Keratinocyte (primary cell): ENCODE data around the gene EWSR1. TPM values are rescaled to one million over a fixed set of nuclear protein-coding genes. Genes with fewer than 3 reads are reported as not detected.
A peak's percentile ranks its signal among the peaks of the same experiment; 100 is the strongest.

Source experiments
- DNase-seq: peaks from one replicate; pipeline ENCODE4 v3.0.0-alpha.2; 2011; ENCODE audit warnings: low read depth, missing footprints, low spot score
- FAIRE-seq: peaks from 2 replicates; lab custom pipeline; 2011; peaks lifted over from hg19 to GRCh38; lab: Jason Lieb, UNC
- H2AFZ ChIP-seq: 2 replicates; pipeline ENCODE4 v1.6.0; 2012; ENCODE audit warnings: low read length, control low read depth, inconsistent platforms; ENCODE audit not compliant: control insufficient read depth
- H3K27ac ChIP-seq: 2 replicates; pipeline ENCODE4 v1.5.1; 2011; ENCODE audit warnings: low read length; ENCODE audit not compliant: control insufficient read depth, insufficient read depth
- H3K27me3 ChIP-seq: 3 replicates; pipeline ENCODE4 v1.6.0; 2011; ENCODE audit warnings: low read length; ENCODE audit not compliant: control insufficient read depth, insufficient read depth; ENCODE audit errors: extremely low read depth
- H3K36me3 ChIP-seq, 2 experiments: 2 replicates in 1 of 2; 3 replicates in 1 of 2; pipeline ENCODE4 v1.5.1; 2011; ENCODE audit warnings: low read length in 2 of 2, mild to moderate bottlenecking in 1 of 2; ENCODE audit not compliant: control insufficient read depth in 2 of 2, insufficient read depth in 2 of 2; ENCODE audit errors: extremely low read depth in 1 of 2
- H3K4me1 ChIP-seq: 3 replicates; pipeline ENCODE4 v1.5.1; 2011; ENCODE audit warnings: low read length; ENCODE audit not compliant: control insufficient read depth, insufficient read depth; ENCODE audit errors: extremely low read depth
- H3K4me2 ChIP-seq: 3 replicates; pipeline ENCODE4 v1.6.0; 2011; ENCODE audit warnings: low read depth, low read length; ENCODE audit not compliant: control insufficient read depth, insufficient read depth; ENCODE audit errors: extremely low read depth
- H3K4me3 ChIP-seq, 3 experiments: fragments of 200-600 bp in 1 of 3; sonication (generic) in 1 of 3; 2 replicates in 2 of 3; 3 replicates in 1 of 3; pipeline ENCODE4 v1.5.1; 2011 to 2016; ENCODE audit warnings: low read length in 3 of 3, mild to moderate bottlenecking in 3 of 3, control low read depth in 2 of 3, inconsistent platforms in 1 of 3, low read depth in 1 of 3, mixed read lengths in 1 of 3, mixed run types in 1 of 3, moderate library complexity in 1 of 3; ENCODE audit not compliant: control insufficient read depth in 2 of 3, insufficient read depth in 2 of 3; ENCODE audit errors: extremely low read depth in 1 of 3
- H3K79me2 ChIP-seq: 2 replicates; pipeline ENCODE4 v1.6.0; 2012; ENCODE audit warnings: low read length; ENCODE audit not compliant: control insufficient read depth, insufficient read depth
- H3K9ac ChIP-seq: 3 replicates; pipeline ENCODE4 v1.6.0; 2011; ENCODE audit warnings: low read length; ENCODE audit not compliant: control insufficient read depth, insufficient read depth; ENCODE audit errors: extremely low read depth
- H3K9me1 ChIP-seq: 3 replicates; pipeline ENCODE4 v1.6.0; 2011; ENCODE audit warnings: low read length; ENCODE audit not compliant: control insufficient read depth, insufficient read depth; ENCODE audit errors: extremely low read depth
- H3K9me3 ChIP-seq: 2 replicates; pipeline ENCODE4 v1.5.1; 2012; ENCODE audit warnings: low read depth, low read length; ENCODE audit not compliant: control insufficient read depth
- H4K20me1 ChIP-seq: 3 replicates; pipeline ENCODE4 v1.6.0; 2011; ENCODE audit warnings: low read length; ENCODE audit not compliant: control insufficient read depth, insufficient read depth; ENCODE audit errors: extremely low read depth
- CTCF ChIP-seq, 3 experiments: IDR thresholded peaks in 1 of 3; conservative IDR thresholded peaks in 1 of 3; optimal IDR thresholded peaks in 1 of 3; 2 replicates in 2 of 3; 3 replicates in 1 of 3; pipeline versions ENCODE3 to v1.5.1; 2011; ENCODE audit warnings: low read length in 3 of 3, mild to moderate bottlenecking in 3 of 3, moderate library complexity in 2 of 3, control low read depth in 1 of 3, inconsistent platforms in 1 of 3; ENCODE audit not compliant: insufficient read depth in 2 of 3; ENCODE audit errors: extremely low read depth in 1 of 3
- EZH2 ChIP-seq: IDR thresholded peaks from one replicate; pipeline ENCODE4 v1.6.1; 2012; ENCODE audit warnings: inconsistent platforms, mild to moderate bottlenecking, low read length, moderate library complexity
- dilution Hi-C: fragments of 300-500 bp; cut with MboI; formaldehyde crosslinking; loops from one replicate; pipeline ENCODE4 v1.7.0; 2020; ENCODE audit warnings: low sequenced_read_pairs; ENCODE audit not compliant: extremely low pct_ligation_motif_present
- polyA plus RNA-seq, 5 experiments: library from polyadenylated mRNA; depleted of rRNA in 3 of 5; stranded (reverse) in 3 of 5; stranded (forward) in 1 of 5; unstranded in 1 of 5; fragments of >200 nt; gene quantifications; 1 replicate in 1 of 5; 2 replicates in 3 of 5; 3 replicates in 1 of 5; pipeline versions ENCODE4 v1.2.1 to v1.2.3, GENCODE V29; 2011 to 2012; ENCODE audit warnings: missing spikeins in 2 of 5, low read depth in 1 of 5, low replicate concordance in 1 of 5

EWSR1 gene
- polyA plus RNA-seq, 1 donor (not counting 4 experiments of a cell fraction or from before 2014, with no cell fraction given), result 245 TPM

DNA sequence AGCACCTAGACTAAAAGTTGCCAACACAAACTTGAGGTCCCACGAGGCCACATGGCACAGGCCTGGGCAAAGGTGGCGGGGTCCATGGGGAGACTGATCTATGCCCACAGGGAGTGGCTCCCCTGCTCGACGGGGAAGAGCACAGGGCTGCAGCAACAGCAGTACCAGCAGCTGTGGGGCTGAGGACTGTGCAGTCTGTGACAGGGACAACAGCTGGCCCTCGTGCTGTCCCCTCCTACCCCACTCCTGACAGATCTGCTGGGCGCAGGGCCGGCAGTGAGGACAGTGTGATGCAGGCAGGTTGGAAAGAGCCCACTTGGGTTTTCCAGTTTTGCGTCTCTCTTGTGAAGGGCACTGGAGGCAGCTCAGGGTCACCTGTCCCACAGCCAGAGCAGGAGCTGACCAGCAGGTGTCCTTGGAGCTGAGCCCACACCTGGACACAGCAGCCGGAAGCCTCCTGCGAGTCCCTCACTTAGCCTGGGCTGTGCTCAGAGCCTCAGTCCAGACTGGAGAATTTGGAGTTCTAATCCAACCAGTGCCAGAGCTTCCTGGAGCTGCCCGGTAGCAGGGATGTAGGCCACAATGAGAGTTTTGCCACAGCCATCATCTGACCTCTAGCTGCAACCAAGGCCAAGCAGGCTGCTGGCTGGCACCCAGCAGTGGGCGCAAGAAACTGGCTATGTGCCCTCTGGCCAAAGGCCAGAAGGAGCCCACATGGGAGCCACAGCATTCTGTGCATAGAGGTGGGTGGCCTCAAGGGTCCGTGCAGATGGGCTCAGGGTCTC, 34.8 kb downstream of the EWSR1 start:
- dilution Hi-C loops, result no loop called here
- no peak overlapping the region for H3K27ac ChIP-seq

DNA sequence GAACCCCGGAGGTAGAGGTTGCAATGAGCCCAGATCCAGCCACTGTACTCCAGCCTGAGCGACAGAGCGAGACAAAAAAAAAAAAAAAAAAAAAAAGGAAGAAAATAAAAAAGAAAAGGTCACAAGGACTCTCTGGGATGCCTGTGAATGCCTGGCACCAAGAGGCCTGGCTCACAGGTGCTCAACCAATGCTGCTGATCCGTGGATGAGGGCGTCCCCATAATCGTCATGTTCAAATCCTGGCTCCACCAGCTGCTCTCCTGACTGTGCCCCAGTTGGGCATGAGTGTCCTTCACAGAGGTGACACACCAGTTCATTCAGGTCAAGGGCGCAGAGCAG, 37.7 kb downstream of the EWSR1 start:
- TF ChIP-seq EZH2, result no peak
- TF ChIP-seq CTCF (optimal IDR thresholded peaks at IDR 0.05 in 1 of 3, IDR thresholded peaks at IDR 0.05 in 1 of 3, conservative IDR thresholded peaks at IDR 0.05 in 1 of 3; ENCODE audit: extremely low read depth in 1 of 3, insufficient read depth in 2 of 3, low read length in 3 of 3), result no peak
- Histone ChIP-seq H3K27ac (no peak overlapping the region), H2AFZ (no peak overlapping the region), H3K79me2 (peaks cover 24% of the 10 kb centered on the region), H4K20me1 (peaks cover 8% of the 10 kb centered on the region), H3K9ac (no peak overlapping the region), H3K4me1 (peaks cover 37% of the 10 kb centered on the region), H3K27me3 (no peaks in the 10 kb centered on the region), H3K4me2 (peak overlapping the region; percentile 97), H3K9me3 (no peaks in the 10 kb centered on the region), H3K4me3 (no peak overlapping the region), H3K36me3 (peaks cover 2 to 14% of the 10 kb centered on the region in 2 experiments), H3K9me1 (no peaks in the 10 kb centered on the region)
- DNase-seq (no peak), FAIRE-seq (peak; percentile 63)
- dilution Hi-C loops, result no loop called here

More for the DNA sequence above, 34.8 kb downstream of the EWSR1 start:
- H4K20me1 ChIP-seq, result peaks cover 17% of the 10 kb centered on the region
- peaks cover 17 to 24% of the 10 kb centered on the region in 2 experiments for H3K36me3 ChIP-seq
- H2AFZ ChIP-seq, result no peak overlapping the region
- H3K9ac ChIP-seq, result no peak overlapping the region
- FAIRE-seq, result no peak
- H3K27me3 ChIP-seq, result no peaks in the 10 kb centered on the region
- no peak overlapping the region for H3K4me3 ChIP-seq
- no peak for DNase-seq
- peaks cover 7% of the 10 kb centered on the region for H3K79me2 ChIP-seq
- peaks cover 2% of the 10 kb centered on the region for H3K9me1 ChIP-seq
- H3K4me2 ChIP-seq, result no peak overlapping the region
- no peak for TF ChIP-seq CTCF (optimal IDR thresholded peaks at IDR 0.05 in 1 of 3, IDR thresholded peaks at IDR 0.05 in 1 of 3, conservative IDR thresholded peaks at IDR 0.05 in 1 of 3; ENCODE audit: extremely low read depth in 1 of 3, insufficient read depth in 2 of 3, low read length in 3 of 3)
- H3K9me3 ChIP-seq, result no peaks in the 10 kb centered on the region
- peaks cover 9% of the 10 kb centered on the region for H3K4me1 ChIP-seq
